Trophoblast cell (in vitro differentiated cells and primary cell): ENCODE measurements around the gene MYO16.
A peak's percentile ranks its signal among the peaks of the same experiment; 100 is the strongest.

Experiments used
- DNase-seq, 2 donors: peaks; one replicate each; pipeline ENCODE4 v3.0.0-alpha.2; 2016
- H2AFZ ChIP-seq: 2 replicates; pipeline ENCODE4 v1.6.1; 2013; ENCODE audit warnings: low read length, moderate library complexity, mild to moderate bottlenecking; ENCODE audit not compliant: insufficient read depth, poor library complexity
- H2AK5ac ChIP-seq: 2 replicates; pipeline ENCODE4 v1.6.1; 2013; ENCODE audit warnings: mild to moderate bottlenecking, low read length
- H2BK120ac ChIP-seq: 2 replicates; pipeline ENCODE4 v1.6.1; 2013; ENCODE audit warnings: low read length, mild to moderate bottlenecking, moderate library complexity; ENCODE audit not compliant: insufficient read depth, poor library complexity
- H2BK12ac ChIP-seq: 2 replicates; pipeline ENCODE4 v1.6.1; 2013; ENCODE audit warnings: mild to moderate bottlenecking, low read length, moderate library complexity
- H2BK5ac ChIP-seq: 2 replicates; pipeline ENCODE4 v1.6.1; 2013; ENCODE audit warnings: low read length, low read depth, moderate library complexity, mild to moderate bottlenecking; ENCODE audit not compliant: poor library complexity
- H3K14ac ChIP-seq: 2 replicates; pipeline ENCODE4 v1.6.1; 2013; ENCODE audit warnings: mild to moderate bottlenecking, low read length
- H3K18ac ChIP-seq: 2 replicates; pipeline ENCODE4 v1.6.1; 2013; ENCODE audit warnings: mild to moderate bottlenecking, low read length
- H3K23ac ChIP-seq: 2 replicates; pipeline ENCODE4 v1.6.1; 2013; ENCODE audit warnings: low read length
- H3K27ac ChIP-seq: 2 replicates; pipeline ENCODE4 v1.5.1; 2013; ENCODE audit warnings: low read depth, mild to moderate bottlenecking, inconsistent platforms, low read length, moderate library complexity
- H3K27me3 ChIP-seq: 2 replicates; pipeline ENCODE4 v1.6.1; 2013; ENCODE audit warnings: inconsistent platforms, mild to moderate bottlenecking, low read length, moderate library complexity; ENCODE audit not compliant: insufficient read depth
- H3K36me3 ChIP-seq, 2 experiments: 1 replicate in 1 of 2; 2 replicates in 1 of 2; pipeline ENCODE4 v1.6.1; 2013; ENCODE audit warnings: low read length in 2 of 2, mild to moderate bottlenecking in 2 of 2, moderate library complexity in 1 of 2; ENCODE audit not compliant: insufficient read depth in 2 of 2, control insufficient read depth in 1 of 2
- H3K4ac ChIP-seq: 2 replicates; pipeline ENCODE4 v1.6.1; 2013; ENCODE audit warnings: low read depth, mild to moderate bottlenecking, low read length, moderate library complexity
- H3K4me1 ChIP-seq, 2 experiments: 1 replicate in 1 of 2; 2 replicates in 1 of 2; pipeline ENCODE4 v1.6.1; 2013; ENCODE audit warnings: low read length in 2 of 2, mild to moderate bottlenecking in 2 of 2, moderate library complexity in 1 of 2; ENCODE audit not compliant: insufficient read depth in 2 of 2, control insufficient read depth in 1 of 2
- H3K4me2 ChIP-seq: 2 replicates; pipeline ENCODE4 v1.6.1; 2013; ENCODE audit warnings: inconsistent platforms, mild to moderate bottlenecking, low read length, moderate library complexity
- H3K4me3 ChIP-seq: 2 replicates; pipeline ENCODE4 v1.5.1; 2013; ENCODE audit warnings: mild to moderate bottlenecking, low read depth, low read length, inconsistent platforms
- H3K79me1 ChIP-seq: one replicate; pipeline ENCODE4 v1.6.1; 2013; ENCODE audit warnings: low read length
- H3K79me2 ChIP-seq: 2 replicates; pipeline ENCODE4 v1.6.1; 2013; ENCODE audit warnings: low read length, mild to moderate bottlenecking; ENCODE audit not compliant: control insufficient read depth, insufficient read depth, poor library complexity
- H3K9ac ChIP-seq: 2 replicates; pipeline ENCODE4 v1.6.1; 2013; ENCODE audit warnings: mild to moderate bottlenecking, low read length
- H3K9me3 ChIP-seq: 2 replicates; pipeline ENCODE4 v1.6.1; 2013; ENCODE audit warnings: low read depth, mild to moderate bottlenecking, control low read depth, inconsistent platforms, low read length; ENCODE audit not compliant: insufficient read depth
- H4K12ac ChIP-seq: 2 replicates; pipeline ENCODE4 v1.6.1; 2013; ENCODE audit warnings: low read depth, mild to moderate bottlenecking, low read length, moderate library complexity
- H4K8ac ChIP-seq: 2 replicates; pipeline ENCODE4 v1.6.1; 2013; ENCODE audit warnings: low read depth, mild to moderate bottlenecking, low read length, moderate library complexity
- H4K91ac ChIP-seq: one replicate; pipeline ENCODE4 v1.6.1; 2013; ENCODE audit warnings: low read depth, mild to moderate bottlenecking, low read length, moderate library complexity
- WGBS: extraction: QIAGEN DNeasy Blood & Tissue Kit; methylation state at CpG from one replicate; pipeline ENCODE4 v1.1.7; 2013; ENCODE audit warnings: missing lambda C conversion rate; ENCODE audit not compliant: insufficient read length, insufficient coverage; ENCODE audit errors: extremely low coverage; 5-methylcytosine and 5-hydroxymethylcytosine counted together

The MYO16 gene

GRCh38 chr13:108915634-108916512 is 286.5 kb downstream of the MYO16 start:
- no peak overlapping the region for H4K8ac ChIP-seq
- no peak overlapping the region for H3K9ac ChIP-seq
- no peaks in the 10 kb centered on the region for H3K4me1 ChIP-seq
- no peak overlapping the region for H2BK5ac ChIP-seq
- no peak overlapping the region for H3K4me3 ChIP-seq
- WGBS, result no CpG with 5 or more reads among the region's 9 CpGs
- no peaks in the 10 kb centered on the region for H3K79me1 ChIP-seq
- no peak overlapping the region for H4K91ac ChIP-seq
- H3K27me3 ChIP-seq, result no peaks in the 10 kb centered on the region
- H2BK120ac ChIP-seq, result no peak overlapping the region
- H3K18ac ChIP-seq, result no peak overlapping the region
- H3K4me2 ChIP-seq, result no peak overlapping the region
- H3K36me3 ChIP-seq, result no peaks in the 10 kb centered on the region
- H3K79me2 ChIP-seq, result no peaks in the 10 kb centered on the region
- no peak overlapping the region for H2AFZ ChIP-seq
- no peak overlapping the region for H3K14ac ChIP-seq
- no peak overlapping the region for H3K23ac ChIP-seq
- no peak overlapping the region for H3K27ac ChIP-seq
- H3K9me3 ChIP-seq, result peaks cover 1% of the 10 kb centered on the region
- H2BK12ac ChIP-seq, result no peak overlapping the region
- no peak overlapping the region for H2AK5ac ChIP-seq
- H4K12ac ChIP-seq, result no peak overlapping the region
- DNase-seq, result peak; percentile 77 to 86
- no peak overlapping the region for H3K4ac ChIP-seq

DNA sequence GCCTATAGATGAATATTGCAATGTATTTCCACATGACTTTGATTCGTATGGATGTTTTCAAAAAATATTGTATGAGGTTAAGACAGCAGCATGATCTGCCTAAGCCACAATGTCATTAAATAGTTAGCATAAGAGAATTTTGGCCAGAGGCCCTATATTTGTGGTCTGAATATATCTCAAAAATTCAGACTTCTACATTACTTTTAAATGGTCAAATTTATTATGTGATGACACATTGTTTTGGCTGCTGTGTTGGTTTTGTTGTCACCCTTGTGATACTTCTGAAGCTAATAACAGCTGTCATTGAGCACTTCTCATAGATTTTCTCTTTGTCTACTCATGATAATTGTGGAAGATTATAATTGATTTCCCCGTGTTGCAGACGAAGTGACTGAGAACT is 288.2 kb downstream of the MYO16 start:
- H3K14ac ChIP-seq, result no peak overlapping the region
- H3K36me3 ChIP-seq, result no peaks in the 10 kb centered on the region
- H3K27ac ChIP-seq, result no peak overlapping the region
- H4K12ac ChIP-seq, result no peak overlapping the region
- H2AFZ ChIP-seq, result no peak overlapping the region
- H3K23ac ChIP-seq, result no peak overlapping the region
- no peak overlapping the region for H3K4me3 ChIP-seq
- no peak overlapping the region for H2AK5ac ChIP-seq
- no peaks in the 10 kb centered on the region for H3K27me3 ChIP-seq
- peaks cover 4% of the 10 kb centered on the region for H3K9me3 ChIP-seq
- no peak overlapping the region for H3K4ac ChIP-seq
- no CpG with 5 or more reads among the region's 3 CpGs for WGBS
- no peak overlapping the region for H3K4me2 ChIP-seq
- DNase-seq, result no peak
- H2BK5ac ChIP-seq, result no peak overlapping the region
- no peak overlapping the region for H2BK120ac ChIP-seq
- H3K4me1 ChIP-seq, result no peaks in the 10 kb centered on the region
- H3K79me2 ChIP-seq, result no peaks in the 10 kb centered on the region
- H3K18ac ChIP-seq, result no peak overlapping the region
- no peak overlapping the region for H4K8ac ChIP-seq
- no peak overlapping the region for H4K91ac ChIP-seq
- H3K9ac ChIP-seq, result no peak overlapping the region
- H2BK12ac ChIP-seq, result no peak overlapping the region
- no peaks in the 10 kb centered on the region for H3K79me1 ChIP-seq

DNA sequence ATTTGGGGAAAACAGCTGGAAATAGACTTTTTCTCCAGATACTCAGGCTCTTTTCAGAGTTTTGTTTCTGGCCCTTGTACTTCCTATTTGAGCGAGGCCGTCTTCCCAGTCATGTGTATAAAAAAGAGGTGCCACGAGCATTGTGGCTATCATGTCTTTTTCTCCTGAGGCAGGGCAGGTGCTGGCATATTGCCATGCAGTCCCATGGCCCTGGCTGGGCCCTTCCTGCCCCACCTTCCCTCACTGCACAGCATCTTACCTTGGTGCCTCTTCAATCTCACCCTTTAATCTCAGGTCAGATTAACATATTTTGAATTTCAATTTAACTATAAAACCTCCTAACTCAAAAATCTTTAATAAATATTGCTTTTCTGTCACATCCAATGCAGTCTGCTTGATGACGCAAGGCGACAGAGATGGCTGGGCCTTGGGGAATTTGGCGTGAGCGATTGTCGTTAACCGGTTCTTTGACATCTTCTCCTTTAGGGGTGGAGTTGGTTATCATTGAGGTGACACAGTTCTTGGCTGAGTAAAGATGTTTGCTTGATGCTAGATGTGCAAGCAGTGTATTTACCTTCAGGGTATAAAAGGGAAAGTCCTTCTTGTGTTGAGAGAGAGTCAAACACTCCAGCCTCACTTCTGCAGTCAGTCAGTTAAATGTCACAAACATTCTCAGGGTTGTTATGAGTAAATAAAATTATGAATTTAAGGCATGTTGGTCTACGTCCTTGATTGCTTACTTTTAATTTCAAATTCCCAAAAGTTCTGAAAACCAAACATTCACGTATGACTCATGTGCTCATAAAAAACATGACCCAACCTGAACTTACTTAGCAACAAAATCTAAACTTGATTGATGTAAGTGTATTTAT is 289.9 kb downstream of the MYO16 start:
- H2AK5ac ChIP-seq, result no peak overlapping the region
- no peak overlapping the region for H2BK12ac ChIP-seq
- peak in 1 of 2 donors; percentile 68 for DNase-seq
- H3K4me2 ChIP-seq, result no peak overlapping the region
- no peak overlapping the region for H3K9ac ChIP-seq
- peaks cover 4% of the 10 kb centered on the region for H3K9me3 ChIP-seq
- no peak overlapping the region for H3K27ac ChIP-seq
- no peaks in the 10 kb centered on the region for H3K27me3 ChIP-seq
- H4K8ac ChIP-seq, result no peak overlapping the region
- WGBS, result no CpG with 5 or more reads among the region's 11 CpGs
- H3K79me2 ChIP-seq, result no peaks in the 10 kb centered on the region
- no peak overlapping the region for H3K4me3 ChIP-seq
- no peak overlapping the region for H4K12ac ChIP-seq
- H2BK5ac ChIP-seq, result no peak overlapping the region
- no peak overlapping the region for H4K91ac ChIP-seq
- H3K18ac ChIP-seq, result no peak overlapping the region
- no peak overlapping the region for H3K4ac ChIP-seq
- no peak overlapping the region for H3K14ac ChIP-seq
- H3K36me3 ChIP-seq, result no peaks in the 10 kb centered on the region
- H3K23ac ChIP-seq, result no peak overlapping the region
- H2AFZ ChIP-seq, result no peak overlapping the region
- H3K79me1 ChIP-seq, result no peaks in the 10 kb centered on the region
- H3K4me1 ChIP-seq, result no peaks in the 10 kb centered on the region
- no peak overlapping the region for H2BK120ac ChIP-seq

GRCh38 chr13:108920137-108920536 is 290.7 kb downstream of the MYO16 start:
- no peak overlapping the region for H4K8ac ChIP-seq
- H3K14ac ChIP-seq, result no peak overlapping the region
- no peak overlapping the region for H4K12ac ChIP-seq
- H3K4ac ChIP-seq, result no peak overlapping the region
- H3K23ac ChIP-seq, result no peak overlapping the region
- H3K79me2 ChIP-seq, result no peaks in the 10 kb centered on the region
- H3K4me2 ChIP-seq, result no peak overlapping the region
- H3K79me1 ChIP-seq, result no peaks in the 10 kb centered on the region
- H3K36me3 ChIP-seq, result no peaks in the 10 kb centered on the region
- no peaks in the 10 kb centered on the region for H3K4me1 ChIP-seq
- no CpG with 5 or more reads among the region's 4 CpGs for WGBS
- H2AFZ ChIP-seq, result no peak overlapping the region
- no peak overlapping the region for H3K27ac ChIP-seq
- no peak overlapping the region for H2BK120ac ChIP-seq
- H3K4me3 ChIP-seq, result no peak overlapping the region
- DNase-seq, result no peak
- H3K27me3 ChIP-seq, result no peaks in the 10 kb centered on the region
- no peak overlapping the region for H4K91ac ChIP-seq
- H2AK5ac ChIP-seq, result no peak overlapping the region
- H3K9ac ChIP-seq, result no peak overlapping the region
- H3K9me3 ChIP-seq, result peaks cover 4% of the 10 kb centered on the region
- H3K18ac ChIP-seq, result no peak overlapping the region
- no peak overlapping the region for H2BK12ac ChIP-seq
- H2BK5ac ChIP-seq, result no peak overlapping the region
